OCI-M2 (cell line): ENCODE data around the gene MYOCD.

ENCODE experiments used
- DNase-seq: peaks from one replicate; lab custom pipeline; 2025; ENCODE audit not compliant: unreplicated experiment; lab: John Stamatoyannopoulos, UW

Gene MYOCD

DNA sequence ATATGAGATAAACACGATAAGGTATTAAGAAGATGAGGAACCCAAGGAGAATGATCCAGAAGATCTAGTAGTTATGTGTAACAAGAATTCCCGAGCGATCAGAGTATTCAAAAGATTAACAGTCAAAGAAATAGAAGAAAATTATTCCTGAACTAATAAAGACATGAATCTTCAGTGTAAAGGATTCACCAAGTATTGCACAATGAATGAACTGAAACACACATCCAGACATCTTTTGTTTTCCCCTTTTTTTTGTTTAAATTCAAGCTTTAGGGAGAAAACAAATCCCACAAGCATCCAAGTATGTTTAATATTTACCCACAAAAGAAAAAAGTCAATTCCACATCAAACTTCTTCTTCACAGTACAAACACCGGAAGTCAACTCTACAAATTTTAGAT is 23.7 kb upstream of the MYOCD start:
- no peak for DNase-seq

GRCh38 chr17:12643822-12644221 is 21.9 kb upstream of the MYOCD start:
- DNase-seq, result no peak

DNA sequence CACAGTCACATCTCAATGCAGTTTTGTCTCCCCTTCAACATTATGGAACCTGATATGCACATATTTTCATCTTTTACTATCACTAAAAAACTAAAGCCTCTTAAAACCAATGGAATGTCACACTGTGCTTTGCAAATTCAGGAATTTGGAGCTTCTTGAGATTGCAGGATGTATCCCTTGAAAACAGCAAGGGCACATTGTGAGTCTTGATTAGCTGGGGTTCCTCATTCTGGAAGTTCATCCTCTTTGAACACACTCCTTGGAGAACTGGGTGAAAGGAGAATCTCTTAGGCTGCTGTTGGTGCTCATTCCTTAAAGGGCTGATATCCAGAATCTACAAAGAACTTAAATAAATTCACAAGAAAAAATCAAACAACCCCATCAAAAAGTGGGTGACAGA is 21.1 kb upstream of the MYOCD start:
- no peak for DNase-seq

GRCh38 chr17:12646761-12647422 is 18.8 kb upstream of the MYOCD start:
- DNase-seq, result no peak

DNA sequence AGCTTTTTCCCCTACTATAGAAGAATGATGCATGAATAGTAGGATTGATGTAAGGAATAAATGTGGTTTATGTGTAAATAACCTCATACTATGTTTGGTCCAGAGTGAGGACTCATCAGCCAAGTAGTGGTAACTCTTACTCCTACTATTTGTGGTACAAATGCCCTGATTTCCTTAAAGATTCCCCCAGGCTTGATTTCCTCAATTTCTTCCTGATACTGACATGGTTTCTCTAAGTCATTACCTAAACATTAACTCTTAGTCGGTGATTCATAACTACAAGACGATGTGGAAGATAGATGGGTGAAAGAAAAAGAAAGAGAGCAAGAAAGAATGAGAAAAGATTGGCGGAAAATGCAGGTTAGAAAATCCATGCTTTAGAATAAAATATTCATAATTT is 17.2 kb upstream of the MYOCD start:
- no peak for DNase-seq

DNA sequence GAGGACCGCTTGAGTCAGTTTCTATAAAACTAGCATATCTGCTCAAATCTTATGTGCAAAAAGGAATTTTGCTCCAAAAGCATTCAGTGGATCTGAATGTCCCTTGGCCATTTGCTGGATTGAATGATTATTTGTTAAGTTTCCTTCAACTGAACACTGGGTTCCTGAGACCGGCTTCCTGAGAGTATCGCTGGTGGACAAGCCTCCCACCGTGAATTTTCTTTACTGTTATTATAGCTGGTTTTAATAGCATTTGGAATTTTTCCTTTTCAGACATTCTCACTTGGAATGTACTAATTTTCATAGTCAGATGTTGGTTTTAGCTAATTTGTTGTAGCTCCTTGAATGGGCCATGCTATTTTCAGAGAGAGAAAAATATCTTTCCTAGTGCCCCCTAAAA is 9.8 kb upstream of the MYOCD start:
- no peak for DNase-seq

GRCh38 chr17:12656354-12656753 is 9.3 kb upstream of the MYOCD start:
- DNase-seq, result no peak

DNA sequence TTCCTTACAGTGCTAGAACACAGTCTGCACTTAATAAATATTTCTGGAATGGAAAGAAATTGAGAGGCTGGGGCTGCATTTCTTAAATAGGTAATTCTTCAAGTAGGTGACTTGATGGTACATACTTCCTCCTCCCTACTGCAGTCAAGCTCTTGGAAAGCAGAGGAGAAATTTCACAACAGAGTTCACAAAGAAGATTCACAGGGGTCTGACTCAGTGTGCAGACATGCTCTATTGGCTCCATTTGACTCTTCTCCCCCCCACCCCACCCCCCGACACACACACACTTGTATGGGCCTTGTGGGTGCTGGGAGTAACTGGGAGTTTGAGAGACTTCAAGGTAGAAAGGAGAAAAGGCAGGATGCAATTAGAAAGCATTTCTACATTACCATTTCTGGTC is 6.2 kb upstream of the MYOCD start:
- DNase-seq, result no peak

DNA sequence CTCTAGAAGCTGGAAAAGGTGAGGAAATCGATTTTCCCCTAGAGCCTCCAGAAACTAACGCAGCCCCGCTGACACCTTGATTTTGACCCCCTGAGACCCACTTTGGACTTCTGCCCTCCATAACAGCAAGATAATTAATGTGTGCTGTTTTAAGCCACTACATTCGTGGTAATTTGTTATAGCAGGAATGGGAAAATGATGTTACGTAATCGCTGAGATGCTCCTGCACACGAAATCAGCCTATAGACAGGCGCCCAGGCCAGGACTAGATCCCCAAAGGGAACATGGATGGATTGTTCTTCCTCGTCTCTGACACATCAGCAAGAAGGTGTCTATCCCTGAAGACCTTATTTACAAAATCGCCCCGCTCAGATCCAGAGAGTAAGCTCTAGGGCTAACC is 1.4 kb upstream of the MYOCD start:
- no peak for DNase-seq

DNA sequence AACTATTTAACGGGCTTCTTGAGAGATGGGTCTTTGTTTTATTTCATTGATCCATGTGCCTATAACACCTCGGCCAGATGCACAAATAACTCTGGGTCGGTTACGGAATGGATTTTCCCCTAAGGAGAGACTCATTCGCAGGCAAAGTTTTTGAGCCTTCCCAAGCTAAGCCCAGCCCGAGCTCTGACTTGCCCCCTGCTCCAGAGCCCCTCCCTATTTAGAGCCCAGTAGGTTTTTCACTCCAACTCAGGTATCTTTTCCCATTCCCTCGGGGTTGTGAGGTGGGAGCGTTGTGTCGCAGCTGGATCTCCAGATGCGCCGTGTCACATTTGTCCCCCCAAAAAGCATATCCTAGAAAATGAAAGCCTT is 812 bp upstream of the MYOCD start:
- DNase-seq, result no peak

DNA sequence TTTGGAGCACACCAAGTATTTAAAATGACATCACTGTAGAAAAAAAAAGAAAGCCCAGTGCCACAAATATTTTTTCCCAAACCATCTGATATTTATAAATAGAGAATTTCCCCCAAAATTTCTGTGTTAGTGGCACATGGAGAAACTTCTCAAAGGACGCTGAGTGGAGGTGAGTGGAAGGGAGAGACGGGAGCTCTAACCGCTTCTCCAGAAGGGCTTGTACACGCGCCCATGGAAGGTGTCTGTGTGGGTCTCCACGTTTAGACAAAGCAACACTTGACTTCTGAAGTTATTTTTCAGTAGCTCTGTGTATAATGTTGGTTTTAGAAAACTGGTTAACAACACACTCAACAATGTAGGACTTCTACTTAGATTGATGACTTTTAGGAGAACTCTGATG is 1.0 kb downstream of the MYOCD start:
- no peak for DNase-seq

DNA sequence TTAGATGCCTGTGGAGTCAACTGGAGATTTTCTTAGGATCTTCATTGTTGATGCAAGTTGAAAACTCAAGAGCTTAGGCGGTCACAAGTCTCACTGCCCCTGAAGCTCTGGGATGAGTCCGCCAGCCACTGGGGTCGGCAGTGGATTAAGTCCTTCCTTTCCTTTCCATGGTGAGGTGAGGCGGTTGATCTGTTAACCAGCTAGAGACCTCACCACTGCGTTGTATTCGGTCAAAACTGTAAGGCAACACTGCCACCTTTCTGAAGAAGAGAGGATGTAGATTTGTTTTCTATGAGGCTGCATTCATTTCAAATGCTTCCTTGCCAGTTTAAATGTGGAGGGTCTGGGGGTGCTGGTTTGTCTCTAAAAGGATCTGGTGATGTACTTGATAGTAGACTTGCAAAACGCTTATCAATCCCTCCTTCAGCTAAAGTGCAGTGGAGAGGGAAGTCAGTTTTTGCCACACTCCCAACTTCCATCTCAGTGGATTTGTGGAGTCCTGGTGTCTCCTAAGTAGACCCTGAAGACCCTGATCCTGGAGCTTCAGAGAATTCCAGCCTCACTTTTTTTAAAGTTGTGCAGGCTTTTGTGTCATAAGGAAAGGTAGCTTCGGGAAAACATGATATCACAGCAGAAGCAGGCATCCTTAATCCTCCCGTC is 1.7 kb downstream of the MYOCD start:
- DNase-seq, result no peak

GRCh38 chr17:12671906-12672305 is 6.2 kb downstream of the MYOCD start:
- DNase-seq, result no peak

GRCh38 chr17:12672947-12673346 is 7.3 kb downstream of the MYOCD start:
- no peak for DNase-seq

- DNase-seq, result no peak
Observed at GRCh38 chr17:12673788-12674187, 8.1 kb downstream of the MYOCD start.

GRCh38 chr17:12680407-12680897 is 14.8 kb downstream of the MYOCD start:
- no peak for DNase-seq

GRCh38 chr17:12680993-12681392 is 15.3 kb downstream of the MYOCD start:
- no peak for DNase-seq

GRCh38 chr17:12683299-12683698 is 17.6 kb downstream of the MYOCD start:
- DNase-seq, result no peak

DNA sequence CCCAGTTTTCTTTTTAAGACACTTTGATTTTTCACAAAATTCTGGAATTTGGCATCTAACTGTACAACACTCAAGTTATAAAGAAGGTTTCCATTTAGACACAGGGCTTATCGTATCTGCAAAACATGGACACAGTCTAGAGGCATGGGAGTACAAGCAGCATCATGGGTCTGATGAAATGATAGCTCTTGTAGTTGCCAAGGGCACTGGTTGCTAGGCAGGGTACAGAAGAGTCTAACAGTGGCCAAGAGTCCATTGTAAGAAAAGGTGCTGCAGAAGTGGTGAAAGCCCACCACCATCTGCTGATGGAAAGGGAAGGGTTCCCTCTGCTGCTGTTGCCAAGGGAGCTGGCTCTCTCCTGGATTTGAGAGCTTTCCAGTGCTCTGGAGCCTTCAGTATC is 20.8 kb downstream of the MYOCD start:
- no peak for DNase-seq

GRCh38 chr17:12688382-12688781 is 22.7 kb downstream of the MYOCD start:
- no peak for DNase-seq

- no peak for DNase-seq
Observed at GRCh38 chr17:12691173-12691572, 25.5 kb downstream of the MYOCD start.

GRCh38 chr17:12693640-12694039 is 27.9 kb downstream of the MYOCD start:
- no peak for DNase-seq

- no peak for DNase-seq
Observed at GRCh38 chr17:12706070-12706469, 40.4 kb downstream of the MYOCD start.
